ENCODE data around the gene RAB23. TPM values are rescaled to one million over a fixed set of nuclear protein-coding genes. Genes with fewer than 3 reads are reported as not detected.

Gene RAB23
- total RNA-seq, 2 donors from 2014 or later = 10.7 to 13.8 TPM

DNA sequence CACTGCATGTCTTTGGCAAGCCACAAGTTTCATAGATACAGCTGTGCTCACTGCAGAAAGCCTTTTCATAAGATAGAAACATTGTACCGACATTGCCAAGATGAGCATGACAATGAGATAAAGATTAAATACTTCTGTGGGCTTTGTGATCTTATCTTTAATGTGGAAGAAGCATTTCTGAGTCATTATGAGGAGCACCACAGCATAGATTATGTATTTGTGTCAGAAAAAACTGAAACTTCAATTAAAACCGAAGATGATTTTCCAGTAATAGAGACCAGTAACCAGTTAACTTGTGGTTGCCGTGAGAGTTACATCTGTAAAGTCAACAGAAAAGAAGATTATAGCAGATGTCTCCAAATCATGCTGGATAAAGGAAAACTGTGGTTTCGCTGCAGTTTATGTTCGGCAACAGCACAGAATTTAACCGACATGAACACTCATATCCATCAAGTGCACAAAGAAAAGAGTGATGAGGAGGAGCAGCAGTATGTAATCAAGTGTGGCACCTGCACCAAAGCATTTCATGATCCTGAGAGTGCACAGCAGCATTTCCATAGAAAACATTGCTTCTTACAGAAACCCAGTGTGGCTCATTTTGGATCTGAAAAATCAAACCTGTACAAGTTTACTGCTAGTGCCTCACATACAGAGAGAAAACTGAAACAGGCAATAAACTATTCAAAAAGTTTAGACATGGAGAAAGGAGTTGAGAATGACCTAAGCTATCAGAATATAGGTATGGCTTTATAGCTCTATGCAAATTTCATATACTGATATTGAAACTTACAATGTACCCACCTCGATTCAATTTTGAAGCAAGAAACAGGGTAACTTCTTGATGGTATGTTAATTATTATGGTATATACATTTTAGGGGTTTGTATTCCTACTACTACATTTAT, 73.9 kb downstream of the RAB23 start:
- ATAC-seq (no peak), DNase-seq (no peak)
- intact Hi-C loops (cut with DNase I) = no loop called here

DNA sequence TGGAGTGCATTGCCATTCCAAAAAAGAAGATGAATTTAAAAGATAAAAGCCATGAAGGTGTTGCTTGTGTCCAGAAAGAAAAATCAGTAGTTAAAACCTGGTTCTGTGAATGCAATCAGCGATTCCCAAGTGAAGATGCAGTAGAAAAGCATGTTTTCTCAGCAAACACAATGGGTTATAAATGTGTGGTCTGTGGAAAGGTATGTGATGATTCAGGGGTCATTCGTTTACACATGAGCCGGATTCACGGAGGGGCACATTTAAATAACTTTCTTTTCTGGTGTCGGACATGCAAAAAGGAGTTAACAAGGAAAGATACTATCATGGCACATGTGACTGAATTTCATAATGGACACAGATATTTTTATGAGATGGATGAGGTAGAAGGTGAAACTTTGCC, 74.7 kb downstream of the RAB23 start:
- DNase-seq (no peak), ATAC-seq (no peak)
- intact Hi-C loops (cut with DNase I) = no loop called here

DNA sequence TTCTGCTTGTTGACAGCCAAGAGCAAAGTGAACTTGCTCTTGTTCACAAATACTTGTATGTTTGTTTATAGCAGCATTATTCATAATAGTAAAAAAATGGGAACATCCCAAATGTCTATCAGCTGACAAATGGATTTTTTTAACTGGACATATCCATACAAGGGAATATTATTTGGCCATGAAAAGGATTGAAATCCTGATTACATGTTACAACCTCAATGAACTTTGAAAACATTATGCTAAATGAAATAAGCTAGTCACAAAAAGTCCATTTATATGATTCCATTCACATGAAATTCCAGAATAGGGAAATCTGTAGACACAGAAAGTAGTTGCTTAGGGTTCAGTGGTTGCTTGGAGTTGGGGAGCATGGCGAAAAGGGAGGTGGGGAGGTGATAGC, 78.4 kb downstream of the RAB23 start:
- no peak for ATAC-seq
- intact Hi-C loops (cut with DNase I) = no loop called here
- DNase-seq = no peak

- ATAC-seq = no peak
- intact Hi-C loops (cut with DNase I) = no loop called here
- DNase-seq = no peak
Measured at GRCh38 chr6:57142178-57142525, 80.0 kb downstream of the RAB23 start.

DNA sequence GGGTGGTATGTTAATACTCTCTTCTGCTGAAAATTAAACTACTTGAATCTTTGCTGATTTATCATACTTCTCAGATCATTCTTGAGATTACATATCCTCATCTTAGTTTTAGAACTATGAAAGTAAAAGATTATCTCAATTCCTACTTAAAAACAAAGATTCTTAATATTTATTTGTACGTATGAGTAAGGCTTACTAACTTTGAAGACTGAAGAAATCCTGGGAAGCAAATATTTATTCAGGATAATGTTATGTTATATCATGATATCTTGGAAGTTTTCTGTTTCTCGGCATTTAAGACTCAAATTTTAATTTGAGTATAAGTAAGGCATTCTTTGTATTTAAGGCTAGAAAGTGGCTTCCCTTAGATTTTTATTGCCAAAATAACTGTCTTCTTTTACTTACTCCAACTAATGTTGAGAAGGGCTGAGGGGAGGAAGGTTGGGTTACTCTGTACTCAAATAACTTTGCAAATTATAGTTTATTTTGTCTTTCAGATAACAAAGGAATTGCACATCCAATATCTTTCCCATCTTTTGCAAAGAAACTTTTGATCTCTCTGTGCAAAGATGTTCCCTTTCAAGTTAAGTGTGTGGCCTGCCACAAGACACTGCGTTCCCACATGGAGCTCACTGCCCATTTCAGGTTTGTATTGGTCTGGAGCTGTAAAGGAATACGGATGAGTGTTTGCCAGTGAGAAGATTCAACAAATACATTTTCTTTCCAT, 80.5 kb downstream of the RAB23 start:
- intact Hi-C loops (cut with DNase I) = no loop called here
- DNase-seq (no peak), ATAC-seq (no peak)

DNA sequence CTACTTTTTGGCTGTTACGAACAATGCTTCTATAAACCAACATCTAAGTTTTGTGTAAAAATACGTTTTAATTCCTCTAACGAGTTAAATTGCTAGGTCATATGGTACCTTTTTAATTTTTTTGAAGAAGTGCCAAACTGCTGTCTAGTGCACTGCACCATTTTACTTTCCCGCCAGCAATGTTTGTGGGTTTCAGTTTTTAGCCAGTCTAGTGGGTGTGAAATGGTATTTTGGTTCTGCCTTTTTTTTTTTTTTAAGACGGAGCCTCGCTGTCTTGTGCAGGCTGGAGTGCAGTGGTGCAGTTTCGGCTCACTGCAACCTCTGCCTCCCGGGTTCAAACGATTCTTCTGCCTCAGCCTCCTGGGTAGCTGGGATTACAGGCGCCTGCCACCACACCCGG, 84.1 kb downstream of the RAB23 start:
- intact Hi-C loops (cut with DNase I) = no loop called here
- ATAC-seq (no peak), DNase-seq (no peak)

GRCh38 chr6:57137350-57137749, 84.8 kb downstream of the RAB23 start:
- ATAC-seq (no peak), DNase-seq (no peak)
- intact Hi-C loops (cut with DNase I) = no loop called here

Other genes with a start within 250 kb of the RAB23 start
- 10 to 100 TPM in 1 of 2 donors, 1 to 10 TPM in 1; 8.8 to 11.8 TPM for gene KIAA1586, start 175.6 kb downstream of the RAB23 start, total RNA-seq
- gene ZNF451, start 132.1 kb downstream of the RAB23 start, total RNA-seq = 10 to 100 TPM; 25.0 to 36.6 TPM
- gene BAG2, start 50.0 kb downstream of the RAB23 start, total RNA-seq = 10 to 100 TPM; 11.8 to 13.0 TPM
- 1 to 10 TPM; 4.2 to 4.4 TPM for gene PRIM2, start 95.3 kb upstream of the RAB23 start, total RNA-seq